NCI-H1092 treated with DMSO at 0.1 percent for 48 hours (cell line): ENCODE results near the gene SSTR3.
"Not testable (repeated sequence)": the region's sequence is repeated elsewhere in the genome, so short reads cannot be mapped to it uniquely, and the experiment has no call there.

Experiments
- DNase-seq: peaks from one replicate; lab custom pipeline; 2025; lab: John Stamatoyannopoulos, UW

SSTR3 gene

DNA sequence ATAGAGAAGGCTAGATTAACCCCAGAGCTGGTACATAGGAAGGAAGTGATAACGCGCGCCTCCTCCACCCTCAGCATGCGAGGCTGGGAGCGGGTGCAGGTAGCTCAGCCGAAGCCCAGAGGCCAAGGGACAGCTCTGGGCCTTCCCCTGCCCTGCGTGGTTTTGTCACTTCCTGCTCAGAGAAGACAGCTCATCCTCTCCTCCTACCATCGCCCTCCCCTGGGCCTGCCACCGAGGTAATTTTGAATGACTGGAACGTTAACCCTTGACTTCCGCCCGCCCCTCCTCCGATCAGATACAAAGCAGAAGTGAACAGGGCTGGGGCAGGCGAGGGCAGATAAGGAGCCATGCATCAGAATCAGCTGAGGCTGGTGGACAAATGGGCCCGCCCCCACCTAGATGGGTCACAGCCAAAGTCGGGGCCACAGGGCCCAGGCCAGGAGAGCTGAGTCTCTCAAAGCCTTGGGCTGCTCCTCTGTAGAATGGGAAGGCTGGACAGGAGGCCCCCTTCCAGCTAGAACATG, 30.2 kb upstream of the SSTR3 start:
- DNase-seq = no peak

DNA sequence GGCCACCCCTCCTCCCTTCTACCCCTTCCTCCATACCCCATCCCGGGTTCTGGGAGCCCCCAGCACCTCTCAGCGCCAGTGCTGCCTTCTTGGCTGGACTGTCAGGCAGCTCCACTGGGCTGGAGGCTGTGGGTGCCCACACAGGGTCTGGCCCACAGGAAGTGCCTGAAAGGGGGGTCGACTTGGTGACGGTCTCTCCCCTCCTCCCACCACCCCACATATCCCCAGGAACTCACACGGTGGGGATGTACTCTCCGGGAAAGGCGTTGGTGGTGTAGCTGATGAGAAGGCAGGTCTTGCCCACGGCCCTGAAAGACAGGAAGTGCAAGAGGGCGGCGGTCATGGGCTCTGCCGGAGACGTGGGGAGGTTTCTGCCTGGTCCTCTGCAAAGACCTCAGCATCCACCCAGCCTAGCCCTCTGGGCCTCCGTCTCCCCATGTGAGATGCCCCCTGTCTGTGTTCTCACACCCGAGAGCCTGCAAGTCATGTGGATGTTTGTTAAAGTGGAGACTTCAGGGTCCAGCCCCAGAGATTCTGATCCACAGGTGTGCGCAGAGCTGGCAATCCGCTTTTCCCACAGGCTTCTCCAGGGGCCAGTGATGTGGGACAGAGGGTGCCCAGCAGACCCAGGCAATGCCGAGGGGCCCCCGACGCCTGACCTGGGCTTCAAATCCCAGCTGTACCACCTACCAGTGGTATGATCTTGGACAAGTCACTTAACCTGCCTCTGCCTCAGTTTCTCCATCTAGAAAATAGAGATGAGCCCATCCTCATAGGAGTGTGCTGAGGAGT, 29.3 kb upstream of the SSTR3 start:
- DNase-seq = no peak

DNA sequence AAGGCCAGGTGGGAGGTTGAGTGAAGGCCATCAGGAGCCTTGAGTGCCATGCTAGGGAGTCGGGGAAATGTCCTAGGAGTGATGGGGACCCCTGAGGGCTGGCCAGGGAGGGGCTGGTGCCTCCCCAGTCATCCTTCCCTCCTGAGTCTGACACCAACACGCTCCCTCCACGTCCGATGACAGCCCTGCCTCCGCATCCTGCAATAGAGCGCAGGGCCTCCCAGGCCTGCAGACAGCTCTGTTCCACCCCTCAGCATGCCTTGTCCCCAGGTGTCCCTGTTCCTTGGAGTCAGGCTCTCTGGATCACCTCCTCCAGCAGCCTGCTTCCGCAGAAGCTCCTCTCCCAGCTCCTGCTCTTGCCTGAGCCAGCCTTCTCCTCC, 28.7 kb upstream of the SSTR3 start:
- DNase-seq = no peak

DNA sequence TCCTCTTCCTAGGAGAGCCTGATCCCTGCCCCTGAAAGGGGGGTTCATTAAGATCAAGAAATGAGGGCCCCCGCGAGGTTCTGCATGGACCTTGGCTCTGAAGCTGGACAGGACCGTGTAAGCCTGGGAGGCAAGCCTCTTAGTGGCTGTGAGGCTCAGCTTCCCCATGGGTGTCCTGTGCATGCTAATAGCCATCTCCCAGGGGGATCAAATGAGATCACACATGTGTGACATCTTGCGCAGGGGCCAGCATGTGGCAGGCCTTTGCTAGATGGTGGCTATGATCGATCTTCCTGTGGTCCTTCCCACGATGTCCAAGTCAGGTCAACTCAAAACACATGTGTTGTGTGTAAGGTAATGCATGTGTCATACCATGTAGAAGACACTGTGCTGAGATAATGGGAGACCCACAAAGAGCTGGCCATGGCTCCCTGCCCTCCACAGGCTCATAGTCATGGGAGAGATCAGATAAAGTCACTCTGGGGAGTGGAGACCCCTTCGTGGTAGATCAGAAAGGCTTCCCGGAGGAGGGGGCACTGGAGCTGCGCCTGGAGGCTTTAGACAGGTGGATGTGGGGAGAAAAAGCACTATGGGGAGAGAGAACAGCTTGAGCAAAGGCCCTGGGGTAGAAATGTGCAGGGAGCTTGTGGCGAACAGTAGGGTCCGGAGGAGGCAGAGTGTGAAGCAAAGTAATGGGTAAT, 28.1 kb upstream of the SSTR3 start:
- no peak for DNase-seq

DNA sequence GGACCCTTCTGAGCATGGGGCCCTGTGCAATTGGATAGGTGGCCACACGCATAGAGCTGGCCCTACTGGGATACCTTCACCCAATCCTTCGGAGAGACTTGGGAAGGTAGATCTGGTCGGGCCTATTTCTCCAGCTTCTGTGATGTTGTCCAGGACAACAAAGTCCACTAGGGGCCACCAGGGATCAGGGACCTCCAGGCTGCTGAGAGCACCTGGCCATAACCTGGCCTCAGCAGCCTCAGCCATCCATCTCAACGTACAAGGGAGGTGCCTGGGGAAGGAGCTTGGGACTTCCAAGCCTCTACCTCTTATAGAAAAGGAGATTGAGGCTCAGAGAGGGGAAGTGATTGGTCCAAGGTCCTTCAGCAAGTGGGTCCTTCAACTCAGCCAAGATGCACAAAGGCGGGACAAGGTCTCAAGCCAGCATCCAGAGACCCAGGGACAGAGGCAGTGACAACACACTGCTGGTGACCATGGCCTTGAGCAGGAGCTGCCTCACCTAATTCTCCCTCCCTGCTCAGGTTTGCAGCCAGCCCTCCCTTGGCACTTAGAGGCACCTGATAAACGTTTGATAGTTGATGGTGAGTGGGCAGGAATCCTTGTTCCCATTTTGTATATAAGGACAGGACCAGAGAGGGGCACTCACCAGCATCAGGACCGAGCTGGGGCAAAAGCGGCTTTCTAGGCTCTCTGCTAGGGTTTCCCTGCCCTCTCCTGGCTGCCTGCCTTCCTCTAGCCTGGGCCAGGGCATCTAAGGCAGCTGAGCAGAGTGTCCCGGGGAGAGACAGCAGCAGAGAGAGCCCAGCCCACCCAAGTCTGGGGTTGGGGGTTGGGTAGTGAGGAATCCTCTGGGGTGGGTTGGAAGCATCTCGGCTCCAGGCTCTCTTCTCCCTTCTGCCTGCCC, 27.3 kb upstream of the SSTR3 start:
- DNase-seq = no peak

DNA sequence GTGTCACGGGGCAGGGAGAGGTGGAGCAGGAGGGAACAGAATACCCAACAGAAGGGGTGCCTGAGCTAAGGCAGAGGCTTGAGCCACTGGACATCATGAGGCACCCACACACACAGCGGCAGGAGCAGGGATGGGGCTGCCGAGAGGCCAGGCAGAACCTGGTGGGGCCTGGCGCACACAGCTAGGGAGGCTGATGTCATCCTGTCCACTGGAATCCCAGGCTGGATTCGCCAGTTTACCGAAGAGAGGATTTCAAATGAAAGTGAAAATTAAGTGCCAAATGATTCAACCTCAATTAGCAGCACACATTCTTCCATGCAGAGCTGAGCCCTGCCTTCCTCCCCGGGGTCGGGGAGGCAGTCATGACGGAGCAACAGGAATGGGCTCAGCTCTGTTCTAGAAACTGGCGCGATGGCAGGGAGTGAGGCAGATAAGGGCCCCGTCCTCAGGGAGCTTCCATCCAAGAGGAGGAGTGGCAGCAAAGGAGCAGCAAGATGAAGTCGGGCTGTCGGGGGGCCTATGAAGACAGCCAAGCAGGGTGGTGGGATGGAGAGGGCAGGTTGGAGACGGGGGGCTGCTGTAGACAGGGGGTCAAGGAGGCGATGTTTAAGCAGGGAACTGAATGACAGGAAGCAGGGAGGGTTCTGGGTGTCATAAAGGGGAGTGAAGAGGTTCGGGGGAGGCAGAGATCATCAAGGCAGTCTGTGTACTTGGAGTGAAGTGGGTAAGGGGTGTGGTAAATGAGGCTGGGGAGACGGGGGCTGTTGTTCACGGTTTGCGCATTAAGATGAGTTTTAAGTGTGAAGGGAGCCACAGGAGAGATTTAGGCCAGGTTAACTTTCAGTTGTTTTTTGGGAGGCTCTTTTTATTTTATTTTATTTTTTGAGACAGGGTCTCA, 25.3 kb upstream of the SSTR3 start:
- DNase-seq = no peak

DNA sequence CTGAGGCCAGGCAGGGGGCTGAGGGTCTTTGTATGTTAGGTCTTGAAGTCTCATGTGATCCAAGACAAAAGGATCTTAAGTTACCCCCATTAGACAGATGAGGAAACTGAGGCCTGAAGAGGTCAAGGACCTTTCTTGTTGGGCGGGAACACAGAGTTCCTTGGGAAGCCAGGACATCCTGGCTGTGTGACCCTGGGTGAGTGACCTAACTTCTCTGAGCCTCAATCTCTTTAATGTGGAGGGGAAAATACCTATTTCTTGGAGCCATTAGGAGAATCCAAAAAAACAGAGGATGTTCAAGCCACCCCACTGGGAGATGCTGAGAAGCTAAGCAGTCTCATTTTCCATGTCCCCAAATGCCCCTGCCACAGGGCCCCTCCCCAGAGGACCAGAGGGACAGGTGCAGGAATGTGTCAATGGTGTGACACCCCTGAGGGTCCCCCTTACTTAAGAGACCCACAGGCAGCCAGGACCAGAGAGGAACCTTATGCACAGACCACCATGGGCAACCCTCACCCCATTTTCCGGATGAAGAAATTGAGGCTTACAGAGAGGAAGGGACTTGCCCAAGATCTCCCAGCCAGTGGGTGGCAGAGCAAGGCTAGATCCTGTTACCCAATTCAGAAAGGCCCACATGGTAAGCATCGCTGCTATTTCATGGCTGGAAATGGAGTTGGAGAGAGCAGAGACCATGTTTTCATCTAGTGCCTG, 23.8 kb upstream of the SSTR3 start:
- no peak for DNase-seq

DNA sequence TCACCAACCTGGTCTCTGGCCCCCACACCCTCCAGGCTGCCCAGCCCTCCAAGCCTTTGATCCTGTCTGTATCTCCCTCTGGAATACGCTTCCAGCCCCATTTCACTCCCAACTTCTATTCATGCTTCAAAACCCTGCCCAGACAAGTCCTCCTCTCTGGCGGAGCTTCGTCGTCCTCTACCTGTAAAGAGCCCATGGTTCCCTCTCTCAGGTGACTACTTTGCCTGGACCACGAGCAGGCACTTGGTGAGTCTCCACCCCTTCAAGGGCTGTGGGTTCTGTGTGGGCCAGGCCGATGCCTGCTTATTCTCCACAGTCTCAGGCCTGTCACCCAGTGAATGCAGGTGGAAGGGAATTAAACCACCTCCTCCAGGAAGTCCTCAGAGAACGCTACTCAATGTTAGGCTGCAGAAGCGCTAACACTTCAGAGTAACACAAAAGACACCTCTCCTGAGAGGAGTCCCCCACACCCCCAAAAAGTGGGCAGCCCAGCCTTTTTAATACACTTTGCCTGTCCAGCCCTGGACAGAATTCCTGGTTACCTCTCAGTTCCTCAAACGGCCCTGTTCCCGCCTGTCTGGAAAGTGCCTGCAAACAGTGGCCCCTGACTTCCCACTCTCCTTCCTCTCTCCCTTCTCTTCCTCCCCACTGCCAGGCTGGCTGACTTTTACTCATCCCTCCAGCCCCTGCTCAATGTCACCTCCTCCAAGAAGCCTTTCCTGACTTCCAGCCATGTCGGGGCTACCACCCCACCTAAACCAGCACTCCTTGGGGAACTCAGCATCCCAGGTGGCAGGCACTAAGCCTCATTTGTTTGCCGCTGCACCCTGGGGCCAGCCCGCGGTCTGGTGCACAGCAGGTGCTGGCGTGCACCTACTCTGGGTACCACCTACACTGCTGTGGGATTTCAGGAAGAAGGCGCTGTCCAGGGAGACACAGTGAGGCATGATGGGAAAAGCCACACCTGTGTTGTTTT, 22.7 kb upstream of the SSTR3 start:
- no peak for DNase-seq

DNA sequence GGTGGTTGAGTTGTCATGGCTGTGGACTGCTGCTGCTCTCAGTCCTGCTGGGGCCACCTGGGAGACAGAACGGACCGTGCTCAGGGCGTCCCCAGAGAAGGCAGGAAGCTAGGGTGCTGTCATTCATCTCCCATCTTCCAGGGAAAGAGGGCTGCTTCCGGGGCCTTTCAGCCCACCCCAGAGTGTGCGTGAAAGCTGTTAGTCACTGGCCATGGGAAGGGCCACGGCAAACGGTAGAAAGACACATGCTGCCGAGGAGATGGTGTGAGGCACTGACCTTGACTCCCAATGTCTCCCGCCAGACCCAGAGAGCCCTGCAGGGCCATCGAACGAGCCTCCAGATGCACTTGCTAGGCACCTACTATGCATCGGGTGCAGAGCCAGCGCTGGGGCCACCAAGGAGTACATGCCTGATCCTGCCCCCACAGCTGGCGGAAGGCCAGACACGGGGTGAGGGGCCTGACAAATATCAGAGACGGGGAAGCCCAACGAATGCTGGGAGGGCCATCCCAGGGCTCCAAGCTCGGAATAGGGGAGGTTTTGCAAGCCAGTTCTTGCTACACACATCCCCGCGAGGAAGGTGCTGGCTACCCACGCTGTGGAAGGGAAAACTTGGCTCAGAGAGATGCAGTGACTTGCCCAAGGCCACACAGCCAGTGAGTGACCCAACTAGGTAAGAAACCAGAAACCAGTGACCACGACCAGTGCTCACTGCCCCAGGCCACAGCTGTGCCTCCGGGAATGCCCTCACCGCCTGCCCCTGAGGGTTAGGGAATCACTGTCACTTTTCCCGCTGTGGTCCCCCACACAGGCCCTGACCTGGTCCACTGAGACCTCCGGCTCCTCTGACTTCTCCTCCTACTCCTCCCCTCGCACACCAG, 21.7 kb upstream of the SSTR3 start:
- DNase-seq = no peak

DNA sequence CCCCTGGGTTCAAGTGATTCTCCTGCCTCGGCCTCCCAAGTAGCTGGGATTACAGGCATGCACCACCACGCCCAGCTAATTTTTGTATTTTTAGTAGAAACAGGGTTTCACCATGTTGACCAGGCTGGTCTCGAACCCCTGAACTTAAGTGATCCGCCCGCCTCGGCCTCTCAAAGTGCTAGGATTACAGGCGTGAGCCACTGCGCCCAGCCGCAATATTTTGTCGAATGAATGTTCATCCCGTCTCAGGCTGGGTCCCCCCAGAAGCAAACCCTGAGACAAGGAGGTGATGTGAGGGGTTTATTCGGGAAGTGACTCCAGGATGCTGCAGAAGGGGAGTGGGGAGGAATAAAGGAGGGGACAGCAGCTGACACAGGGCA, 21.1 kb upstream of the SSTR3 start:
- DNase-seq = not testable (repeated sequence)

DNA sequence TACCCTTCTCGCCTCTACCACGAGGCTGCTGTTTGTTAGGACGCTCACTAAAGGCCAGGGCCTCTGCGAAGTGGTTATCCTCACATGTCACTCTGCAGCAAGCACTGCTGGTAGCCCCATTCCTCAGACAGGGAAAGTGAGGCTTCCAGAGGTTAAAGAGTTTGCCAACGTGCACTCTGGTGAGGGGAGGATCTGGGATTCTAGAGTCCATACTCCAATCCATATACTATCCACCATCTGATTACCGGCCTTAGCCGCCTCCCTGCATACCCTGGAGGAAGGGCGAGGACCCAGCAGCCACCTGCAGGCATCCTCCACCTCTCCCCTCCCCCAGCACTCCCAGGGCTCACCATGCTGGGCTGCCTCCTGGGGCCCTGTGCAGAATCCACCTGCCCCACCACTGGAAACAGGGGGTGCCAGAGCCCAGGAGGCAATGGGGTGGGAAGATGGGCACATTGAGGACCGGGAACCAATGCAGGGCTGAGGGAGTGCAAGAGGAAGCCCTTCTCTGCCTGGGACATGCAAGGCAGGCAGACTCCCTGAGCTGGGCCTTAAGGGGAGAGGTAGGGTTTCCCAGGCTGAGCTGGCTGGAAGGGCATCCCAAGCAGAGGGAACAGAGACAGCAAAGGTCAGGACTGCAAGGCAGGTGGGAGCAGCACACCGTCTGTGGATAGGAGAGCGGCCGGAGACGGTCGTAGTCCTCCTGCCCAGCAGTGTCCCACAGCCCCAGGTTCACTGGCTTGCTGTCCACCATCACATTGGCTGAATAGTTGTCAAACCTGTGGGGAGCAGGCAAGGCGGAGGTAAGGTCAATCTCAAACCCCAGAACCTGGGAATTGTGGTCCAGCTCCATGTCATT, 20.1 kb upstream of the SSTR3 start:
- no peak for DNase-seq

DNA sequence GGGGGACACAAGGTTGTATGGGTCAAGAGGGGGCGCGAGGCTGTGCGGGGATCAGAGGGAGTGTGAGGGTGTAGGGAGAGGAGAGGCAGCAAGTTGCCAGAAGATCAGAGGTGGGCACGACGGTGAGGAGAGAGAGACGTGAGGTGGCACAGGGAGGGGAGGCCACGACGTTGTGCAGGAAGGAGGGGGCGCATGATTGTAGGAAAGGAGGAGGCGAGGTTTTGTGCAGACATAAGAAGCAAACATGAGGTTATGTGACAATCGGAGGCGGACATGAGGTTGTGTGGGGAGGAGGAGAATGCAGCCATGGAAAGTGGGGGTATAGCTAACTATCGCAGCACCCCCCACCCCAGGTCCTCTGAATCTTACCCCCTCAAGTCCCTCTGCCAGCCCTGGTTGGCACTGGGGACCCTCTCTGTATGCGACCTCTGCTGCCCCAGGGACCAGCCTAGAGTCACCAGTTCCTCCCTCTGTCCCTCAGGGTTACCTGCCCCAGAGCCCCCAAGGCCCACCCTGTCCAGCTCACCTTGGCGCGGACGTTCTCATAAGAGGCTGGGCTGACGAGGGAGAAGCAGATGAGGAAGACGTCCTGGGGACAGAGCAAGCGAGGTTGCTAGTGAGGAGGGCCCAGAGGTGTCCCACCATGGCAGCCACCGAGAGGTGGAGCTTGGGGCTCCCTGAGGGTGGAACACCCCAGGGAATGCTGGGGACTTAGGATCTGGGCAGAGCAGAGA, 19.3 kb upstream of the SSTR3 start:
- DNase-seq = no peak

DNA sequence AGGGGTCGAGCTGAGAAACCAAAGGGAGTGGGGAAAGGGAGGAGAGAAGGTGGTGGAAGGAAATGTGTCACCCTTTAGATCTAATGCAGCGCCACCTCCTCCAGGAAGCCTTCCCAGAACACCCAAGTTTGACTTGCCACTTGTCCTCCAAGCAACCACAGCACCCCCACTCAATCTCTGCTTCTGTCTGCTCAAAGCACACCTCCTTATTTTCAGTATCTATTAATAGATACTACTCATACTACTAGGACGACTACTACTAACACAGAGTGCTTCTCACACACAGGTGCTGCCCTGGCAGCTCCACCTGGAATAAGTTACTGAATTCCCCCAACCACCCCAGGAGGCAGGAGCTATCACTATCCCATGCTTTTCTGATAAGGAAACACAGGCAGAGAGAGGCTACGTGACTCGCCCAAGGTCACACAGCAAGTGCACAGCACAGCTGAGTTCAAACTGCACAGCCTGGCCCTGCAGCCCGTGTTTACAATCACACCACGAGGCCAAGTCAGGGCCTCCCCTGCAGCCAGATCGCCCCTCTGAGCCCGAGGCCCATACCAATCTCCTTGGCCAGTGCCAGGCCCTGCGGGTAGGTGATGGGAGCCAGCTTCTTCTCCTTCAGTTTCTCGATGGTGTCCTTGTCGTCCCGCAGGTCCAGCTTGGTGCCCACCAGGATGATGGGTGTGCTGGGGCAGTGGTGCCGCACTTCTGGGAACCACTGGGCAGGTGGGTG, 18.6 kb upstream of the SSTR3 start:
- no peak for DNase-seq

DNA sequence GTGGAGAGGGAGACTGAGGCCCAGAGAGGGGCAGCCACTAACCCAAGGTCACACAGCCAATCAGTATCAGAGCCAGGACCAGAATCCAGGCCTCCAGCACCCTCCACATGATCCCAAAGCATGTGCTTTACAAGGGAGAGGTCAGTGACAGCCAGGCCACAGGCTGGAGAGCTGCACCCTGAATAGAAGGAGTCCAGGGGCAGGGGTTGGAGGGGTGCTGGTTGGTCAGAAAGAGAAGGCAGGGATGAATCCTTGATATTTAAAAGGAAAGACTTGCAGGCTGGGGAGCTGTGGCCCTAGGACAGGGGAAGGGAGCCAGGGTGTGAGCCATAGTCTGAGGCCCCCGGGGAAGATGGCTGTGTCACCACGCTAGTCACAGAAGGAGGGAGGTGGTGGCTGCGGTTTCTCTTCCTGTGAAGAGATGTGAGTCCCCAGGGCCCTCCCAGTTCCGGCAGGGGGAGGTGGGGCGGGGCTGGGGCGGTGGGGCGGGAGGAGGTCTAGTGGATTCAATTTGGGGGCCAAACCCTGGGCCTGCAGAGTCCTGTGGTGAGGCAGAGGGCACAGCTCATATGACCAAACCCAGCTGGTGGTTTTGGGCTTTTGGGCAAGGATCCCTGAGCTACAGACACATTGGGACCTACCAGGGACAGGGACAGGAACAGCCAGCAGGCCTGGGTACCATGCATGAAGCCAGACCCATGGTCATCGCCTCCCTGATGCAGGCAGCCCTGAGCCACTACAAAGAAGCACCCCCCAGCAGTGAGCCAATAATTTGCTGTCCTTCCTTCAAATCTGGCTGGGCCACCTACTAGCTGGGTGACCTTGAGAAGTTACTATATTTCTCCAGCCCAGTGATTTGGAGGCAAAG, 17.8 kb upstream of the SSTR3 start:
- no peak for DNase-seq
